ENCODE results near the gene SPATA33.

Gene SPATA33

DNA sequence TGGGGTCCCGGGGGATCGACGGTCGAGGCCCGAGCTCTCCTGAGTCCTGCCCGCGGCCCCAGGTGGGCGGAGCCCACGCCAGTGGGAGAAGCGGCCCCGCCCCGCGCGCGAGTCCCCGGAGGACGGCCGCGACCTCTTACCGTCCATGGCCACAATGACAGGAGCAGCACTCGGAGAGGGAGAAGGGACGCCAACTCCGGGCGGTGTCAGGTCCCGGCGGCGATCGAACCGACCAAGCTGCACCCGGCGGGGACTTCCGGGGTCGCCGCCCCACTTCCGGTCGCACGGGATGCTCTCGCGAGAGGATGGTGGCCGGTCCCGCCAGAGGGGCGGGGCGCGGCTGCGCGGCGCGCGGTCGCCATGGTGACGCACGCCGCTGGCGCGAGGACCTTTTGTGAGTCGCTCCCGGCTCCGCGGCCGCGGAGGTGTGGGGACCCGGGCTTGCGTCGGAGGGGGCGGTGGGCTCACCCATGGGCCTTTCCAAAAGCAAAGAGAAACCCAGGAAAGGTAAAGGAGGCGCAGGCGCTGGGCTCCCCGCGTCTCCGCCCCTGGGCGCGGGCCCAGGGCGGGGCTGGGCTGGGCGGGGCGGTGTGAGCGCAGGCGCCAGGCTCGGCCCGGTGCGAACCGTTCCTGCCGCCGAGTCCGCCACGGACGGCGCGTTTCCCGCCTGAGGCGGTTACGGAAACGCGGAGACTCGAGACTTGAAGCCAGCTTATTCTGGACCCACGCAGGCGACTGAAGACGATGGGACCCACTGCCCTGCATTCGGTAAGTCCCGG, at the start of gene SPATA33, which contains the start of gene CHMP1A:
Gene SPATA33 (plus strand): TSS at position 395 of the 779 bp plus-strand sequence. CDS start 76 bp downstream, at position 471.
Gene CHMP1A (minus strand): TSS at position 267 of the 779 bp plus-strand sequence. CDS start 120 bp downstream, at position 147.
- DNase-seq (ENCODE audit: low read depth in 2 of 2), result peak; percentile 61 to 69

DNA sequence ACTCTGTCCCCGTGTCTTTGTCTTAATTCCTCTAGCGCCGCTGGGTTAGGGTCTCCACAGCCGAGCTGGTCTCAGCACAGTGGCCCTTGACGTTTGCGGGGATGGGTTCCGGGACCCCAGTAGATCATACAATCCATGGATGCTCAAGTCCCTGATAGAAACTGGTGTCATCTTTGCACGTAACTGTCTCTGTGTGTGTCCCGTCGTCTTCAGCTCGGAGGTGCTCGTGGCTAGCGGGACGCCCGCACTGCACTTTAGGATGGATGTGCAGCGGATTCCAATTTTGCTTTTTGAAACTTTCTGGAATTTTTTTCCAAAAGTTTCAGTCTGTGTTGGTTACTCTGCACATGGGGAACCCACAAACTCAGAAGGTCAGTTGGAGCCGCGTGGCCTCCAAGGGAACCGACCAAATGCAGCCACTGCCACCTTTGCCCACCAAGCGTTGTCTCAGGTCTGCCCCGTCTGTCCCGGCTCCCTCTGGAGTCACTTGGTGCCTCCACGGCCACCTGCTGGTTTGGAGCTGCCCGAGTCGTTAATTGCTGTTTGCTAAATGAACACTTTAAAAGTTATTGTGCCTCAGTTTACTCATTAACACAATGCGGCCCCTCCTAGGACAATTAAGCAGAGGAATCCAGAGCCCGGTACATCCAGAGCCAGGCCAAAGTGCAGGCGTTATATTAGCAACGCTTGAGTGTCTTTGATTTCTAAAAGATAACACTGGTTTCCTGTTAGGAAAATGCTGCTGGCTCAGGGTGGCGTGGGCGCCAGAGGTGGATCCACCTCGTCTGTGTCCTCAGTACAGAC, 49.5 kb upstream of the SPATA33 start:
- no peak for DNase-seq (ENCODE audit: low read depth in 2 of 2)

GRCh38 chr16:89610108-89610453, 47.6 kb upstream of the SPATA33 start:
- no peak for DNase-seq (ENCODE audit: low read depth in 2 of 2)

- DNase-seq (ENCODE audit: low read depth in 2 of 2), result no peak
Measured at GRCh38 chr16:89612415-89613166, 45.0 kb upstream of the SPATA33 start.

GRCh38 chr16:89613231-89613953, 44.2 kb upstream of the SPATA33 start, which contains the start of gene DPEP1:
Gene DPEP1 (plus strand): TSS chr16:89613642. CDS start chr16:89630411, 16,769 bp downstream.
- DNase-seq (ENCODE audit: low read depth in 2 of 2), result no peak

- DNase-seq (ENCODE audit: low read depth in 2 of 2), result no peak
Measured at GRCh38 chr16:89613954-89614459, 43.6 kb upstream of the SPATA33 start.

DNA sequence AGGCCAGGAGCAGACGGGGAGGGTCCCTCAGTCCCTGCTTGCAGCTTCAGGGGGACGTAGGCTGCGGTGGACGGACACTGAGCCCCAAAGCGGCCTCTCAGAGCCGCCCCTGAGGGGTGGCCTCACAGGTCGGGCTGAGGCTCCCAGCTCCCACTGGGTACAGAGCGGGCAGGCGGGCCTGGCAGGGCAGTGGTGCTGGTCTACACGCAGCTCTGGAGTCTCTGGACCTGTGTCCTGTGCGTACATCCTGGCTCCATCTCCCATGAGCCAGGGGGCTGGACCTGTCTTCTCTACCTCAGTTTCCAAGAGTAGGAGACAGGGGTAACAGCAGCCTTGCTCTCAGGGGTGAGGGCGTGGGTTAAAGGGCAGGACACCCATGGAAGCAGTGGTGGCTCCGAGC, 42.5 kb upstream of the SPATA33 start:
- no peak for DNase-seq (ENCODE audit: low read depth in 2 of 2)

DNA sequence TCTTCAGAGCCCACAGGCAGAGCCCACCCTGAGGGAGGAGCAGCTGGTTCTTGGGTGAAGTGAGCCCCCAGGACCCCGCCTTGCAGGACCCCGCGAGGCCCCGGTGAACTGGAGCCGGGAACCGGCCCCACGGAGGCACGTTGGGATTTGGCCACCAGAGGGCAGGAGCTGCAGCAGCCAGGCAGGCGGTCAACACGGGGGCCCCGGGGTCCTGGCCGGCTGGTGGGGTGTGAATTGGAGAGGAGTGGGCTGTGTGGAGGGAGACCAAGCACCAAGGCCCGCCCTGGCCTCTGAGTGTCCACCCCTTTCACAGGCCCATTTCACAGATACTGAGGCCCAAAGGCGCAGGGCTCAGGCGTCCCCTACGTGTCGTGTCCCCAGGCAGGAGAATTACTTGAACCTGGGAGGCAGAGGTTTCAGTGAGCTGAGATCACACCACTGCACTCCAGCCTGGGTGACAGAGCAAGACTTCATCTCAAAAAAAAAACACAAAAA, 42.0 kb upstream of the SPATA33 start:
- no peak for DNase-seq (ENCODE audit: low read depth in 2 of 2)

DNA sequence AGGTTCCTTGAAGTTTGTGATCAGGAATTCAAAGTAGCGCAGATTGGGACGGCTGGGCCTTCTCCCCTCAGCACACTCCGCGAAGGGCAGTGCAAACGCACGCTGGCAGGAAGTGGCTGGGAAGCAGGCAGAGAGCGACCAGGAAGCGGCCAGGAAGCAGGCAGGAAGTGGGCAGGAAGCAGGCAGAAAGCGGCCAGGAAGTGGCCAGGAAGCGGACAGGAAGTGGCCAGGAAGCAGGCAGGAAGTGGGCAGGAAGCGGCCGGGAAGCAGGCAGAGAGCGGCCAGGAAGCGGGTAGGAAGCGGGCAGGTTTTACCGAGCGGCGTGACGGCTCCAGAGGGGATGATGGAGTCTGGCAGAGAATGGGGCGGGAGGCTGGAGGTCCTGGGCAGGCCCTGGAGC, 41.0 kb upstream of the SPATA33 start:
- no peak for DNase-seq (ENCODE audit: low read depth in 2 of 2)

- DNase-seq (ENCODE audit: low read depth in 2 of 2), result no peak
Measured at GRCh38 chr16:89617036-89617435, 40.6 kb upstream of the SPATA33 start.

- no peak for DNase-seq (ENCODE audit: low read depth in 2 of 2)
Measured at GRCh38 chr16:89618109-89618998, 39.3 kb upstream of the SPATA33 start.

DNA sequence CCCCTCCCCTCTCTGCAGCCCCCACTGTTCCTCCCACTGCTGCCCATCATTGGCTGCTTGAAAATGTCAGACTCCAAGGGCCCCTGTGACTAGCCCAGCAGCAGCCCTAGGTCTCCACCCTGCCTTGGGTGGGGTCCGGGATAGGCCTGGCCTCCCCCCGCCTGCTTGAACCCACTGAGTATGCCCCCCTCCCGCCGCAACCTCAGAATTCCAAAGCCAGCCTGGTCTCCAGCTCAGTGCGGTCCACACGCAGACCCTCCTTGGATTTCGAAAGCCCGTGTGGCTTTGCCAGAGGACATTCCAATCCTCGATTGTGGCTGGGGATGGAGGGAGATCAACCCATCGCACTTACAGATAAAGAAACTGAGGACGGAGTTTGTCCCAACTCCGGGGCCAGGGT, 37.8 kb upstream of the SPATA33 start:
- peak in 1 of 2 experiments; percentile 10 for DNase-seq (ENCODE audit: low read depth in 2 of 2)

DNA sequence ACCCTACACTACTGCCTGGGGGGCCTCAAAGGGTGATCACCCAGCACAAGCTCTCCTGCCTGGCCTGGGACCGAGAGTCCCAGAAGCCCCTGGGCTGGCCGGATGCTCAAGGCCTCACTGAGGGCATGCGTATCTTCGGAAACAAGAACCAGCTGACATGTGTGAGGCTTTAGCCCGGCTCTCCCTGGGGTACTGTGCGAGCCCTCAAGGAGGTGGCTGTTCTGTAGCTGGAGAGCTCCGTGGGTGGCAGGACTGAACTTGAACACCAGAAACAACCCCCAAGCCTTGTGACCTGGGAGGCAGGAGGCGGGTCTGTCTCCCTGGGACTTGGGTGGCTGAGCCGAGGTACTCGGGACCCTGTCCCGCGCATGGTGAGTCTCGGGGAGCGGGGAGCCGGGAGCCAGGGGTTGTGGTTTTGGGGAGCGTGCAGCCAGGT, 37.2 kb upstream of the SPATA33 start:
- DNase-seq (ENCODE audit: low read depth in 2 of 2), result no peak

DNA sequence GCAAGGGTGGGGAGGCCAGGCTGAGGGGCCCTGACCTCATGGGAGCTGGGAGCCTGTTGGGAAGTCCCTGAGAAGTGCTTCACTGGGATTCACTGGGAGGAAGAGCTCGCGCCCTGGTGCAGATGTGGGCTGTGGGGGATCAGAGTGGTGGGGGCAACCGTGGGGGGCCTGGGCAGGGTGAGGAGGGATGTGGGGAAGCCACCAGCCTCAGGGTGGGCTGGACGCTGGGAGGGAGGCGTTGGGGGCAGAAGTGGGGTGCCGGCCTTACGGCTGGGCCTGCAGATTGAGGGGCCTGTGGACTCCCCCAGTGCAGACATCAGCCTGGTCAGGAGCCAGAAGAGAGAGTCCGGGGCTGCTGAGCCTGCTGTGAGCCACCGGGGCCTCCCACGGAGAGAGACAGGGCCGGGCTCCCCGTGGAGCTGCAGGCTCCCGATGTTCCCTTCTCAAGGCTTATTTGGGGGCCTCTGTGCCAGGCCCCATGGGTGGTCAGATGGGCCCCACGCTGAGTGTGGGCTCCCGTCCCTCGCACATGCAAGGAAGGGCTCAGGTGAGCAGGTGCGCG, 36.4 kb upstream of the SPATA33 start:
- no peak for DNase-seq (ENCODE audit: low read depth in 2 of 2)

GRCh38 chr16:89621698-89622409, 35.8 kb upstream of the SPATA33 start:
- DNase-seq (ENCODE audit: low read depth in 2 of 2), result no peak

GRCh38 chr16:89623511-89624261, 34.0 kb upstream of the SPATA33 start:
- DNase-seq (ENCODE audit: low read depth in 2 of 2), result no peak

GRCh38 chr16:89624777-89625761, 32.6 kb upstream of the SPATA33 start:
- DNase-seq (ENCODE audit: low read depth in 2 of 2), result no peak
